Measurements from ENCODE around the gene SEPTIN10.

The SEPTIN10 gene

GRCh38 chr2:109519513-109519912 lies 94.3 kb downstream of the SEPTIN10 start:
- no peak for DNase-seq

DNA sequence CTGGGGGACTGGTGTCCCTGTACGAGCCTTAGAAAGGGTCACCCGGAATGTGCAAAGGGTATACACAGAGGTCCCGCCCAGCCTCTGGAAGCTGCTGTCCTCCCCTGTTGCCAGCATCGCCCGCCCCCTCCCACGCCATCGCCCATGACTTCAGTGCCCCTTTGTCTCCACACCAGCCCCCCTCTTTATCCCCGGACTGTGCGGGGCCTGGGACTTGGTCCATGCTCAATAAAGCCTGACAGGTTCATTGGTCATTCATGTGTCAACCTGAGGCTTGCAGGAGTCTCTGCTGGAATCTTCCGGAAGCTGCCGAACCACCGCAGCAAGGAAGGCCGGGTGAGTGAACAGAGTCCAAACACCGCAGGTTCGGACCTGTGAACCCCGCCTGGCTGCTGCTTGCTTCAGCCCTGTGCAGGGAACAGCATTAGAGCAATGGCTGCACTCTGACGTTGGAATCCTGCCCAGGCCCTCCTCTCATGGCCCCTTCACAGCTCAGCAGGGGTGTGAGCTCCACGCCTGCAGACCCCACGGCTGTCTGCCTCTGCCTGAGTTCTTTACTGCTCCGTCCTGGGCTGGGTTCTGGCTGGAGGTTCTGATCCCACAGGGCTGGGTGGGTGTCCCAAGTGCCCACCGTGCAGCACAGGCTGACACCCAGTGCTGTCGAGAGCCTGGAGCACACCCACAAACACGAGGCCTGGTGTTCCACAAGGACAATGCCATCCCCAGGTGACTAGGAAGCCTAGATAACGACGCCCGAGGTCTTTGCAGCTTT lies 96.5 kb downstream of the SEPTIN10 start:
- DNase-seq: no peak

DNA sequence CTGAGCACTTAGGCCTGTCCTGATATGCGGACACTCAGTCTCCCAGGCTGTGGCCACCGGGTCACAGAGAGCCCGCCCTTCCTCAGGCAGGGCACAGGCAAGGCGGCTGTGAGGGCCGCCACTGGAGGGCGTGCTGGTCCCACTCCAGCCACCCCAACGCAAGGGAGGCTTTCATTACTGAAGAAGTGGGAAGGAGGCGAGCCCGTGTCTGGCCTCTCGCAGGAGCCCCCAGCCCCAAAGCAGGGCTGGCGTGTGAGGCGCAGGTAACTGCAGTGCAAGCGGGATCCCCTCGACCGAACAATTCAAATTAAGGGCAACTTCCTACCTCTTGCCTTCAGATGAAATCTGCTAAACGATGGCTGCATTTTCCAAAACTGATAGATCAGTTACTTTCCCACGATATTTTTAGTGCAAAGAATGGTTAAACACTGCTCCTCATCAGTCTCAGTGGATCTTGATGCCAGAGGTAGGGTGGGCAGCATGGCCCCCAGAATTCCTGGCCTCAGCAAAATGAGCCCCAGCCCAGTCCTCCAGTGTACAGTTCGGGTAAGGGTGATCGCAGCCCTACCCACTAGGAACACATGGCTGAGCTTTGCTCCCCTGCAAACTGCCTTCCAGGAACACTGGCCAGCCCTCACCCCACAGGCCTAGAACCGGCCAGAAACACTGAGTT lies 97.2 kb downstream of the SEPTIN10 start:
- DNase-seq: no peak

GRCh38 chr2:109514857-109515256 lies 98.9 kb downstream of the SEPTIN10 start:
- DNase-seq: no peak

DNA sequence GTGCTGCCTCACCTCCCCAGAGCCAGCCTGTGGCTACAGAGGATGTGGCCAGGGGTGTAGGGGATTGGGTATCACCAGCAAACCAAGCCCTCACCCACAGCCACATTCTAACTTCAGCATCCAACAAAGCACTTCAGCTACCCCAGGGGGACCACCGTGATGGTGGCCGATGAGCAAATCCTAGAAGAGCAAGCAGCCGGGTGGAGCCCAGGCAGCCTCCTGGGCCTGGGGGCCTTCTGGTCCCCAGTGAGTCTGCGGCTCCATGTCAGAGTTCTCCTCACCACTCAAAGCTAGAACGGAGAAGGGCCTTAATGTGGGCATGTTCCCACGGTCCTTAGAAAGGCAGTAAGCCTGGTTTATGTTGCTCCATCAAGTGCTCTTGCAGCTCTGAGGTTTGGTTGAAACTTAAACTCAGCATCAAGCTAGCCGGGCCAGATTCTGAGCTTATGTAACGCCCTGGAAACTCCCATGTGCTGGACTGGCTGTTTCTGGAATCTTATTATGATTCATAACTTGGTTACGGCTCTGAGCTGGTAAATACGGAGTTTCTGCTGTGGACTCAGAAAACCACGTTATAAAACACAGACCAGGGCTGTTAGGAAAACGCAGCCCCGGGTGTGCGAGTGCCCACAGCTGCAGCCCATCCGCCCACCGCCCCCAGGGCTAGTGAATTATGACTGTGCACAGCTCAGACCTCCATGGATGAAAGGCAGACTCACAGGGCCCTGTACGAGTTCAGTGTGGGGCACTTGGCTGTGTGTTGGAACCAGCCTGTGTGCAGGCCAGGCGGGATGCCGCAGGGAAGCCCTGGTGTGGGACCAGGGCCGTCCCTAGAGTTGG lies 99.8 kb downstream of the SEPTIN10 start:
- DNase-seq: no peak

GRCh38 chr2:109513230-109513629 lies 100.5 kb downstream of the SEPTIN10 start:
- no peak for DNase-seq

DNA sequence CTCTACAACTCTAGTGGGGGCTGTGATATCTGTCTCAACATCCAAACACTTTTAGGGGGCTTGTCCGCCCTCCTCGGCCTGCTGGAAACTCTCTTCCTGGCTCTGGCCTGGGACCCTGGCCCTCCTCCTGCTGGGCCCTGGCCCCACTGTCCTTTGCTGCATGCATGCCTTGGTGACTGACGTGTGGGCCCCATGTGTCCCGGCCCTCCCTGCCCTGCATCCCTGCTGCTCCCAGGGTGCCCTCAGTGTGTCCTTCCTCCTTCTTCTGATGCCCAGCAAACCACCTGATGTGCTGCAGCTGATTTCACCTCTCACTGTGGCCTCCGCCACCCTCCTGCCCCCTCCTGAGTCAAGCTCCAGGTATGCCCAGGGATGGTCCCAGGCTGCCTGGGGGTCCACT lies 101.7 kb downstream of the SEPTIN10 start:
- DNase-seq: no peak

DNA sequence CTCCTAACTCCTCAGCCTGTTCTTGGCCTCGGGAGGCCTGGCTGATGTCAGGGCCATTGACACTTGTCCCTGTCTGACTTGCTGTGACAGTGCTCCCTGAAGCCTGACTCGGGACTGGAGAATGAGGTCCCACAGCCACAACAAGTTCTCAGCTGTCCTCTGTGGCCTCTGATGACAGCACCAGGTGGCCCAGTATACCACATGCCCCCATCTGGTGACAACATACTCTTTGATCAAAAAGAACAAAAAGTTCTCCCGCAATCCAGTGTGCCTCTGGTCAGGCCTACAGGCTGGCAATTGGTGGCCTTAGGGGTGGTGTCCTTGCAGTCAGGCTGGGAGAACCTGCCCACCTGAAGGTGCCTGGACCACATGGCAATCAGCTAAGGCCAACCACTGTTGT lies 102.6 kb downstream of the SEPTIN10 start:
- DNase-seq: no peak

DNA sequence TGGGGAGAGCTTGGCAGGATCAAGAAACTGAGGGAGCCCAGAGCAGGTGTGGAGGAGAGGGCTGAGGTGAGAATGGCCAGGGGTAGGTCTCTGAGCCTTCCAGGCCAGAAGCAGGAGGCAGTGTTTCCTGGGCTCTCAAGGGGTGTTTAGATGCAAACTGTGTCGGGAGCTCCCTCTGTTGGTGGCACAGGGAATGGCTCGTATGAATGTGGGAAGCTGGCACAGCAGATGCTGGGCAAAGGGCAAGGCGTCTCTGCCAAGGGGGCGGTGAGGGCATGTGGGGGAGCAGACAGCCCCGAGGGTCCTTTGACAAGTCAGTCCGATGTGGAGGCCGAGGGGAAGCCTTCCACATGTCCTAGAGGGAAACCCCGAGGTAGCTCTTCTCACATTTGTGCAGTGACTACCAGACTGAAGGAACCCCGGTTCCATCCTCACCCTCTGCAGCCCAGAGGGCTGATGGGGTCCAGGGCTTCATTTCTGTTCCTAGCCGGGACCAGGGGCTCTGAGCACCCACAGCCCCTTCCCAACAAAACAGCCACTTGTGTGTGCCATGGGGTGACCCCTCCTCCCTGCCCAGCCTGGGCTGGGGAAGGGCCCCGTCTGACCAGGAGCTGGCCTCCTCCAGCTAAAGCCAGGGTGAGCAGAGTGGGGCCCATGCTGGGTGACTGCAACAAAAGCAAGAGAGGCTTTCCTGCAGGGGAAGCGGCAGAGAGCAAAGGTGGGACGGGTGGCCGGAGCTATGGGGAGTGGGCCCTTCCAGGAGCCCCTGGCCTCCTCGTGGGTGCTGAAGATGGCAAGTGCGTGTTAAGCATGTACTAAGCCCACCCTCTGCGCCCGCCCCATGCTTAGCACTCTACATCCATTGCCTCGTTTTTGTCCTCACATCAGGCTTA lies 103.4 kb downstream of the SEPTIN10 start:
- peak; percentile 60 for DNase-seq

DNA sequence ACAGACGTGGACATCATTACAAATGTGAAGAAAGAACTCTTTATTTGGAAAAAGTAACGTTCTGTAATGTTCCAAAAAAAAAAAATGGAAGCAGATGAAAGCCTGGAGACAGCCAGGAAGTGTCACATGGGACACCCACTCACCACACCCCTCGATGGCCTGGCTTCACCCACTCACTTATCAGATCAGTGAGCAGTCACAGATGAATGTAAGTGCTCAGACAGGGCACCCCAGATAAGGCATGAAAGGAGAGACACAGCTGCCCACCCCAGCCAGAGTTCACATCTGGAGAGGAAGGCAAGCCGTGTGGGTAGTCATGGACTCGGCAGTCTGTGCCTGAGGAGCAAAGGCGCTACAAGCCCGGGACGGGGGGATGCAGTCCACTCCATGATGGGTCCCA lies 105.2 kb downstream of the SEPTIN10 start:
- no peak for DNase-seq

- no peak for DNase-seq
These were observed 105.9 kb downstream of the SEPTIN10 start for GRCh38 chr2:109507828-109508227.

- no peak for DNase-seq
These were observed 106.5 kb downstream of the SEPTIN10 start for GRCh38 chr2:109507217-109507616.

- no peak for DNase-seq
These were observed 110.6 kb downstream of the SEPTIN10 start for GRCh38 chr2:109503191-109503590.

DNA sequence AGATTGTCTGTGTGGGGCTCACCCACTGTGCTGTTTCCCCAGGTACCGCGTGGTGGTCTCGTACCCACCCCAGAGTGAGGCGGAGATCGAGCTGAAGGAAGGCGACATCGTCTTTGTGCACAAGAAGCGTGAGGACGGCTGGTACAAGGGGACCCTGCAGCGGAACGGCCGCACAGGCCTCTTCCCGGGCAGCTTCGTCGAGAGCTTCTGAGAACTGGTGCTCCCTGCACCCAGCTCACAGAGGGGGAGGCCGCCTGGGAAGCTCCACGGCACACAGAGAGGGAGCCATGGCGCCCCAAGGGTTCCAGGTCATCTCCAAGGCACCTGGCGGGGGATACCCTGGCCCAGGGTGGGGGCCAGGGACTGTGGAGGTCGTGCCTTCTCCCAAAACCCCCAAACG lies 112.3 kb downstream of the SEPTIN10 start:
- DNase-seq: no peak

- no peak for DNase-seq
These were observed 112.9 kb downstream of the SEPTIN10 start for GRCh38 chr2:109500910-109501309.

DNA sequence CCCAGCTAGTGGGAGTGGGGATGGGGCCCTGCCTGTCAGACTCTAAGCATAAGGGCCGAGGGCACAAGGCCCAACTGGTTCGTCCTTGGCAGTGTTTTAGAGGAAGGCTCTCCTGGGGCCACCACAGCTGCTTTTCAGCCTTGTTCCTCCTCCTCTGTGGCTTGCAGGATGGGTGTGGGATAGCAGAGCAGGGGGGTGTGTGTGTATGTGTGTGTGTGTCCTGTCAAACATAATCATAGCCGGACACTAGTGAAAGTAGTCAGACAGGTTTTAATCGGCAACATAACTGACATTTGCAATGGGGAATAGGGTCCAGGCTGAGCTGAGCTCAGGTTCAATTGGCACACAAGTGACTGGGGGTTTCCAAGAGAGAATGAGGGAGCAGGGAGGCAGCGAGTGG lies 114.2 kb downstream of the SEPTIN10 start:
- DNase-seq: no peak

- DNase-seq: no peak
These were observed 114.9 kb downstream of the SEPTIN10 start for GRCh38 chr2:109498906-109499305.

DNA sequence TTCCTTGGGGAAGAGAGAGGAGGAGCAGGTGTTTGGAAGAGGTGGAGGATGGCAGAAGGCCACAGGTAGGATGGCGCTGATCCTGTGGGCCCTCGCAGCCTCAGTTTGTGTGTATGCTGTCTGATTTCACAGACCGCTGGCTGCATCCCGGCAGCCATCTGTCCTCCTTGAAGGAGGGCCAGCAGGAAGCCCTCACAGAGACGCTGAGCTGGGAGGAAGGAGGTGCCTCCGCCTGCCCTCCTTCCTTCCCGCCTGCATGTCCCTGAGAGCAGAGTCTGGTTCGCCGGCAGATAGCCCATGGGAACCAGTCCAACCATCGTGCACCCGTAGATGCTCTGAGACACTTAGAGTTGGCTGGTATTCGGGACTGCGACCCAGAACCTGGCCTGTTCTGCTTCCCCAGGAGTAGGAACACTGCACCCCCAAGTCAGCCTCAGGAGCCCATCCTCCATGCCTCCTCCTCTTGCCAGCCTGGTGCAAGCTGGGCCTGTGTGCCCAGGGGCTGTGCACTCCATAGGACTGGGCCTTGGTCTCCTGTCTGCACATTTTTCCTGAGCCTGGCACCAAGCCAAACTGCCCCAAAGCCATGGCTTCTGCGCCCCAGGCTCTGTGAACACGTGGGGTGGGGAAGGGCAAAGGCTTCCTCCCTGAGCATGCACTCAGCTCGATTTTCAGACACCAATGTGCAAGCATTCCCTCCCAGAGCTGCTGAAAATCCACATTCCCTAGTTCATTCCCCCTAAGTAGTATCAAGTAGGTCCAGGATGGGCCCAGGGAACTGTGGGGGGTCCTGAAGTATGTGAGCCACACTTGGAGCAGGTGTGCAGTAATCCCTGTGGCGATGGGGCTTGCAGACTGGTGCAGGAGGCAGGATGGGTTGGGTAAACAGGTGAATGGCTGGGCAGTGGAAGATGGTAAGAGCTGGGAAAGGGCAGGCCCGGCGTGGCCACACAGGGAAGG lies 115.6 kb downstream of the SEPTIN10 start:
- no peak for DNase-seq

- no peak for DNase-seq
These were observed 116.3 kb downstream of the SEPTIN10 start for GRCh38 chr2:109497463-109497862.

- no peak for DNase-seq
These were observed 119.4 kb downstream of the SEPTIN10 start for GRCh38 chr2:109494351-109494750.
